Measurements from ENCODE around the gene CRYAA. TPM values are rescaled to one million over a fixed set of nuclear protein-coding genes. Genes with fewer than 3 reads are reported as not detected.

CRYAA gene
- total and polyA plus RNA-seq, 2 of the 8 experiments (the other 6 are each of a cell fraction or from before 2014, with no cell fraction given) = not detected

DNA sequence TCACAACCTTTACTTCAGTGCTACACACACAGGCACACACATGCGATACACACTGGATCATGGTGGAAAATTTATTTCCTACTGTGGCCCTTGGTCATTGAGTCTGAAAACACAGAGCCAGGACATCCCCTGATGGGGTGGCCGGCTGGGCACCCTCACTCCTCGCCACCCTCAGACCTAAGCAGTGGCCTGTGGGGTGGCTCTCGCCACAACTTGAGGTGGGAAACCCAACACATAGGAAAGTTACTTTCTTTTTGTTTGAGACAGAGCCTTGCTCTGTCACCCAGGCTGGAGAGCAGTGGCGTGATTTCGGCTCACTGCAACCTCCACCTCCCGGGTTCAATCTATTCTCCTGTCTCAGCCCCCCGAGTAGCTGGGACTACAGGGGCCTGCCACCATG, 19.4 kb downstream of the CRYAA start:
- Histone ChIP-seq H3K27me3 (replicated peaks in 1 of 4; ENCODE audit: control insufficient read depth in 3 of 4, extremely low read depth in 1 of 4, insufficient read depth in 3 of 4, low read length in 3 of 4) (no peaks in the 10 kb centered on the region), H3K27ac (ENCODE audit: low read depth, low read length) (no peak overlapping the region), H3K36me3 (ENCODE audit: control insufficient read depth in 2 of 4, insufficient read depth in 4 of 4, low read length in 3 of 4) (no peaks in the 10 kb centered on the region), H2BK120ac (replicated peaks; ENCODE audit: low read depth, low read length) (no peak overlapping the region), H4K8ac (ENCODE audit: extremely low read depth, insufficient read depth, low read length) (no peak overlapping the region), H2BK5ac (ENCODE audit: low read depth, low read length) (no peak overlapping the region), H3K18ac (ENCODE audit: extremely low read depth, low read length) (no peak overlapping the region), H3K79me1 (ENCODE audit: low read depth, low read length) (no peaks in the 10 kb centered on the region), H4K20me1 (replicated peaks in 1 of 2; ENCODE audit: control insufficient read depth in 1 of 2, insufficient read depth in 2 of 2, low read length in 2 of 2) (peaks cover 0 to 3% of the 10 kb centered on the region in 2 experiments), H2BK12ac (ENCODE audit: low read depth, low read length) (no peak overlapping the region), H3K23ac (ENCODE audit: insufficient read length) (no peak overlapping the region), H2BK20ac (ENCODE audit: low read length) (no peak overlapping the region), H2BK15ac (ENCODE audit: low read length) (no peak overlapping the region), H3K56ac (replicated peaks; ENCODE audit: insufficient read length, low read depth, low read length) (no peak overlapping the region), H3K9ac (replicated peaks in 1 of 4; ENCODE audit: extremely low read depth in 1 of 4, low read depth in 3 of 4, low read length in 3 of 4) (no peak overlapping the region), H3K4me1 (replicated peaks in 1 of 4; ENCODE audit: control insufficient read depth in 3 of 4, insufficient read depth in 4 of 4, low read length in 3 of 4) (0 out of 7 replicates have a peak, but pooled peaks cover 0 to 2% (median 0%) of the 10 kb centered on the region in 4 experiments), H3K4me3 (ENCODE audit: extremely low read depth in 1 of 4, insufficient read depth in 2 of 4, low read depth in 3 of 4, low read length in 4 of 4) (no peak overlapping the region), H4K5ac (ENCODE audit: insufficient read length, low read depth, low read length) (no peak overlapping the region), H3K4me2 (ENCODE audit: insufficient read depth in 1 of 2, low read depth in 2 of 2, low read length in 2 of 2) (no peak overlapping the region), H4K91ac (replicated peaks; ENCODE audit: insufficient read length, low read length) (peak overlapping the region; percentile 54), H2AK5ac (ENCODE audit: low read depth, low read length) (no peak overlapping the region), H3K4ac (replicated peaks; ENCODE audit: insufficient read length, low read depth, low read length) (no peak overlapping the region), H3K9me3 (ENCODE audit: insufficient read depth in 2 of 2, low read depth in 1 of 2, low read length in 1 of 2) (no peaks in the 10 kb centered on the region), H3K79me2 (ENCODE audit: control insufficient read depth in 1 of 2, insufficient read depth in 2 of 2, low read length in 2 of 2) (no peaks in the 10 kb centered on the region), H2AFZ (ENCODE audit: low read length) (no peak overlapping the region), H3K14ac (ENCODE audit: insufficient read length) (no peak overlapping the region), H3K23me2 (ENCODE audit: low read depth, low read length) (peaks cover 3% of the 10 kb centered on the region; the same call in 1 of the 2 replicates)
- DNase-seq (ENCODE audit: low read depth in 1 of 2, low spot score in 2 of 2) = no peak
- 82% methylated on average over 8 of the region's 8 CpGs; no CpG with 5 or more reads in 1 of the 2 experiments for WGBS, 2 experiments (ENCODE audit: extremely low coverage in 1 of 2, insufficient coverage in 1 of 2, insufficient read length in 1 of 2, insufficient replicate concordance in 2 of 2, low coverage in 1 of 2, low lambda C conversion rate in 2 of 2, missing lambda C conversion rate in 1 of 2)
- TF ChIP-seq TCF12 (IDR thresholded peaks at IDR 0.05; ENCODE audit: low read depth, low read length) (no peak), JUND (IDR thresholded peaks at IDR 0.05; ENCODE audit: low read length) (no peak), MAFK (IDR thresholded peaks at IDR 0.05; ENCODE audit: low read depth, low read length) (no peak), CBX5 (IDR thresholded peaks at IDR 0.05; ENCODE audit: low read depth, low read length) (no peak), SRF (IDR thresholded peaks at IDR 0.05; ENCODE audit: low read depth, low read length) (no peak), POLR2AphosphoS5 (IDR thresholded peaks at IDR 0.05; ENCODE audit: low read depth, low read length) (no peak)
- ChIA-PET CTCF (ENCODE audit: partially characterized antibody) (interaction anchor here (0.8 kb wide), 1 partner anchor 92 kb away, joined by 5 read pairs; no protein-coding TSS in a partner anchor), POLR2A (ENCODE audit: partially characterized antibody) (no interaction called here)
- FAIRE-seq = no peak
